Thyroid gland (tissue), 4 donors: ENCODE results near the gene PER2.

ENCODE experiments used
- CTCF ChIP-seq, 6 experiments: fragments of 200-600 bp in 3 of 6; fragments of 450-650 bp in 3 of 6; sonication (generic) in 3 of 6; IDR thresholded peaks; one replicate each; pipeline ENCODE4 v1.5.1; 2016 to 2019; ENCODE audit warnings: antibody characterized with exemption in 6 of 6, mild to moderate bottlenecking in 2 of 6, inconsistent platforms in 1 of 6, moderate library complexity in 1 of 6
- POLR2A ChIP-seq, 2 donors: fragments of 450-650 bp; IDR thresholded peaks; one replicate each; pipeline ENCODE4 v1.6.1; 2017; ENCODE audit warnings: antibody characterized with exemption in 2 of 2, mild to moderate bottlenecking in 2 of 2, moderate library complexity in 1 of 2

DNA sequence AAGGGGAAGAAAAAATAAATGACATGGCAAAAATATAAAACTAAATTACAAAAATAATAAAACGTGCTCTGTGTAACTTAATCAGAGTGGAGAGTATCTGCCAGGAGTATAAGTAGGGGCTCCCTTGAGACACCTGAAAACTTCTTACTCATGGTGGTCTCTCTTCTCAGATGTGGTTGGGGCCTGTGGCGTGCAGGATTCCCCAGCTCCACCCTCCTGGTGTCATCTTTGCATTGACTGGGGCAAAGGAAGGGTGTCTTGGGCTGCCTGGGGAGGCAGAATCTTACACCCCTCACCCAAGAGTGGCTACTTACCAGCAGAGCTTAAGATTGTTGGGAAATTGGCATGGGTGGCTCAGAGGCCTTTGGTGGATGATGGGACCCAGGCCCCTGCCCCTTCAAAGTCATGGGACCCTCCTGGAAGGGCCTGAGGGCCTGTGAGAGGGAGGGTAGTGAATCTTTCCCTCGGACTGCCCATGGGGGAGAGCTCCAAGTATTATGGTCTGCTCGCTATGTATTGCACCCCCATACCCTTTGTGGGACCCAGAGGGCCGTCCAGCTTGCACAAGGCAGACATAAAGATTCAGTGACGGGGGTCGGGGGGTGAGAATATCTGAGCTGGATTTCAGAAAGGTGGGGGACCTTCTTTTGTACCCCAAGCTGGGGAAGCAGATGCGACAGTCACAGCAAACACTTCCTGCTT, 25.0 kb upstream of the PER2 start:
- TF ChIP-seq CTCF (IDR thresholded peaks at IDR 0.05) = no peak
- no peak for TF ChIP-seq POLR2A (IDR thresholded peaks at IDR 0.05)
